Activated CD4-positive, alpha-beta memory T cell treated with anti-CD3 and anti-CD28 coated beads, Interleukin-2, amount 10 ng/mL, durations not matched to agents 7 days and 5 days (primary cell): Measurements from ENCODE around the gene AGBL3. TPM values are rescaled to one million over a fixed set of nuclear protein-coding genes. Genes with fewer than 3 reads are reported as not detected.

Experiments
- CTCF ChIA-PET: fragments of 350-600 bp; sonication (Branson Sonifier 250); formaldehyde crosslinking; loops from one replicate; lab custom pipeline; 2021; ENCODE audit warnings: antibody characterized with exemption, inconsistent platforms; lab: Charles Lee
- POLR2A ChIA-PET: fragments of 350-600 bp; sonication (Branson Sonifier 250); formaldehyde crosslinking; loops from one replicate; lab custom pipeline; 2021; ENCODE audit warnings: antibody characterized with exemption; lab: Charles Lee
- DNase-seq: peaks from one replicate; pipeline ENCODE4 v3.0.0-alpha.2; 2020
- H3K27ac Mint-ChIP-seq: one replicate; pipeline ENCODE4 v1.8.0; 2021; ENCODE audit warnings: mild to moderate bottlenecking, mixed read lengths
- H3K27me3 Mint-ChIP-seq: one replicate; pipeline ENCODE4 v1.8.0; 2021; ENCODE audit warnings: mixed read lengths
- H3K36me3 Mint-ChIP-seq: one replicate; pipeline ENCODE4 v1.8.0; 2021; ENCODE audit warnings: low read depth, mixed read lengths
- H3K4me1 Mint-ChIP-seq: one replicate; pipeline ENCODE4 v1.8.0; 2021; ENCODE audit warnings: mixed read lengths
- H3K4me3 Mint-ChIP-seq: one replicate; pipeline ENCODE4 v1.8.0; 2021; ENCODE audit warnings: mild to moderate bottlenecking, mixed read lengths
- H3K9me3 Mint-ChIP-seq: one replicate; pipeline ENCODE4 v1.8.0; 2021; ENCODE audit warnings: mixed read lengths
- total RNA-seq, 2 experiments: library from RNA; stranded (reverse); gene quantifications; one replicate each; pipeline ENCODE4 v1.2.3, GENCODE V29; 2021

AGBL3 gene
- total RNA-seq, 2 experiments from 2014 or later: 2.8 to 3.4 TPM

- Mint-ChIP-seq H3K27ac (no peak overlapping the region), H3K27me3 (no peaks in the 10 kb centered on the region), H3K9me3 (peaks cover 9% of the 10 kb centered on the region), H3K36me3 (peaks cover 18% of the 10 kb centered on the region), H3K4me3 (no peak overlapping the region), H3K4me1 (peaks cover 21% of the 10 kb centered on the region)
- ChIA-PET POLR2A (interaction anchor here (0.7 kb wide), 2 partner anchors 26 to 65 kb away, joined by 3 read pairs; partner anchors contain the start of gene CYREN), CTCF (interaction anchor here (0.6 to 1.0 kb wide), 3 partner anchors 23 to 158 kb away, joined by 3 to 4 read pairs (median 3); partner anchors contain the start of gene AGBL3)
- DNase-seq: no peak
Measured at GRCh38 chr7:135143885-135144668, 157.8 kb downstream of the AGBL3 start.

- peak overlapping the region; percentile 82 for H3K4me3 Mint-ChIP-seq
- no peaks in the 10 kb centered on the region for H3K27me3 Mint-ChIP-seq
- H3K4me1 Mint-ChIP-seq: peaks cover 47% of the 10 kb centered on the region
- ChIA-PET POLR2A (interaction anchor here (0.7 to 6.6 kb wide), 19 partner anchors 12 to 689 kb away, joined by 3 to 181 read pairs (median 4); partner anchors contain the start of genes AGBL3, AKR1B1, BPGM and CYREN), CTCF (interaction anchor here (0.6 to 7.7 kb wide), 10 partner anchors 10 to 834 kb away, joined by 3 to 88 read pairs (median 4); partner anchors contain the start of genes AGBL3, AKR1B1, CYREN and WDR91)
- H3K27ac Mint-ChIP-seq: peak overlapping the region; percentile 91
- H3K36me3 Mint-ChIP-seq: peaks cover 42% of the 10 kb centered on the region
- DNase-seq: no peak
- H3K9me3 Mint-ChIP-seq: no peaks in the 10 kb centered on the region
Measured at GRCh38 chr7:135147341-135147898, 161.1 kb downstream of the AGBL3 start.

GRCh38 chr7:135147899-135148721 is 161.8 kb downstream of the AGBL3 start, which contains the start of gene TMEM140:
TMEM140 (plus strand) TSS chr7:135148072; CDS start chr7:135164442, 16,370 bp downstream.
- DNase-seq: peak; percentile 70
- Mint-ChIP-seq H3K4me1 (peaks cover 53% of the 10 kb centered on the region), H3K36me3 (peaks cover 49% of the 10 kb centered on the region), H3K27ac (peak within 1 kb of the TSS; percentile 91), H3K4me3 (peak within 1 kb of the TSS; percentile 82), H3K27me3 (no peaks in the 10 kb centered on the region), H3K9me3 (peaks cover 5% of the 10 kb centered on the region)
- ChIA-PET CTCF (interaction anchor here (0.6 to 7.7 kb wide), 10 partner anchors 9 to 833 kb away, joined by 3 to 88 read pairs (median 4); partner anchors contain the start of genes AGBL3, AKR1B1, CYREN and WDR91), POLR2A (interaction anchor here (0.7 to 6.6 kb wide), 19 partner anchors 11 to 690 kb away, joined by 3 to 181 read pairs (median 4); partner anchors contain the start of genes AGBL3, AKR1B1, BPGM and CYREN)

GRCh38 chr7:135150072-135150782 is 163.9 kb downstream of the AGBL3 start:
- ChIA-PET POLR2A (interaction anchor here (1.0 to 6.6 kb wide), 4 partner anchors 9 to 164 kb away, joined by 3 to 181 read pairs (median 47); partner anchors contain the start of genes AGBL3, CYREN and WDR91), CTCF (interaction anchor here (2.0 to 7.7 kb wide), 2 partner anchors 20 to 164 kb away, joined by 10 to 88 read pairs; partner anchors contain the start of genes AGBL3 and CYREN)
- Mint-ChIP-seq H3K9me3 (peaks cover 23% of the 10 kb centered on the region), H3K4me3 (peak overlapping the region; percentile 82), H3K4me1 (peaks cover 65% of the 10 kb centered on the region), H3K27ac (peak overlapping the region; percentile 58), H3K27me3 (no peaks in the 10 kb centered on the region), H3K36me3 (peaks cover 71% of the 10 kb centered on the region)
- DNase-seq: no peak

- Mint-ChIP-seq H3K9me3 (peaks cover 32% of the 10 kb centered on the region), H3K27me3 (no peaks in the 10 kb centered on the region), H3K4me3 (peak overlapping the region; percentile 82), H3K36me3 (peaks cover 76% of the 10 kb centered on the region), H3K4me1 (peaks cover 61% of the 10 kb centered on the region), H3K27ac (peak overlapping the region; percentile 58)
- ChIA-PET CTCF (interaction anchor here (1.4 to 7.7 kb wide), 4 partner anchors 9 to 165 kb away, joined by 3 to 88 read pairs (median 7); partner anchors contain the start of genes AGBL3 and CYREN), POLR2A (interaction anchor here (0.6 to 6.6 kb wide), 5 partner anchors 8 to 164 kb away, joined by 3 to 181 read pairs (median 4); partner anchors contain the start of genes AGBL3, CYREN and WDR91)
- DNase-seq: no peak
Measured at GRCh38 chr7:135151132-135151531, 164.8 kb downstream of the AGBL3 start.

GRCh38 chr7:135151533-135151932 is 165.2 kb downstream of the AGBL3 start:
- CTCF ChIA-PET: interaction anchor here (1.4 to 7.7 kb wide), 4 partner anchors 9 to 165 kb away, joined by 3 to 88 read pairs (median 7); partner anchors contain the start of genes AGBL3 and CYREN
- POLR2A ChIA-PET: interaction anchor here (0.6 to 6.6 kb wide), 6 partner anchors 8 to 165 kb away, joined by 3 to 181 read pairs (median 4); partner anchors contain the start of genes AGBL3, CYREN and WDR91
- Mint-ChIP-seq H3K27ac (peak overlapping the region; percentile 58), H3K27me3 (no peaks in the 10 kb centered on the region), H3K36me3 (peaks cover 80% of the 10 kb centered on the region), H3K4me1 (peaks cover 59% of the 10 kb centered on the region), H3K4me3 (peak overlapping the region; percentile 82), H3K9me3 (peaks cover 36% of the 10 kb centered on the region)
- DNase-seq: no peak

- no peak for DNase-seq
- Mint-ChIP-seq H3K36me3 (peaks cover 89% of the 10 kb centered on the region), H3K4me1 (peaks cover 59% of the 10 kb centered on the region), H3K9me3 (peaks cover 43% of the 10 kb centered on the region), H3K27ac (no peak overlapping the region), H3K27me3 (no peaks in the 10 kb centered on the region), H3K4me3 (no peak overlapping the region)
- CTCF ChIA-PET: interaction anchor here (1.5 to 7.7 kb wide), 2 partner anchors 8 to 18 kb away, joined by 3 to 88 read pairs; partner anchors contain the start of gene CYREN
- POLR2A ChIA-PET: interaction anchor here (0.8 to 6.6 kb wide), 2 partner anchors 15 to 59 kb away, joined by 3 to 181 read pairs; partner anchors contain the start of genes CYREN and WDR91
Measured at GRCh38 chr7:135152442-135152841, 166.1 kb downstream of the AGBL3 start.

- ChIA-PET CTCF (interaction anchor here (1.0 kb wide), 1 partner anchor 823 kb away, joined by 3 read pairs; no protein-coding TSS in a partner anchor), POLR2A (interaction anchor here (1.0 kb wide), 1 partner anchor 9 kb away, joined by 3 read pairs; no protein-coding TSS in a partner anchor)
- Mint-ChIP-seq H3K36me3 (peaks cover 97% of the 10 kb centered on the region), H3K27me3 (no peaks in the 10 kb centered on the region), H3K4me1 (peaks cover 67% of the 10 kb centered on the region), H3K4me3 (no peak overlapping the region), H3K9me3 (peaks cover 46% of the 10 kb centered on the region), H3K27ac (no peak overlapping the region)
- DNase-seq: no peak
Measured at GRCh38 chr7:135154734-135155133, 168.4 kb downstream of the AGBL3 start.

GRCh38 chr7:135156290-135156689 is 170.0 kb downstream of the AGBL3 start:
- H3K27ac Mint-ChIP-seq: no peak overlapping the region
- POLR2A ChIA-PET: interaction anchor here (7.1 kb wide), 2 partner anchors 7 to 14 kb away, joined by 53 to 90 read pairs; partner anchors contain the start of genes CYREN and TMEM140
- no peak overlapping the region for H3K4me3 Mint-ChIP-seq
- H3K4me1 Mint-ChIP-seq: peaks cover 68% of the 10 kb centered on the region
- DNase-seq: no peak
- H3K27me3 Mint-ChIP-seq: no peaks in the 10 kb centered on the region
- H3K9me3 Mint-ChIP-seq: peaks cover 46% of the 10 kb centered on the region
- CTCF ChIA-PET: interaction anchor here (2.0 kb wide), 1 partner anchor 13 kb away, joined by 7 read pairs; no protein-coding TSS in a partner anchor
- H3K36me3 Mint-ChIP-seq: peaks cover 99% of the 10 kb centered on the region

- POLR2A ChIA-PET: interaction anchor here (7.1 kb wide), 2 partner anchors 9 to 12 kb away, joined by 53 to 90 read pairs; partner anchors contain the start of genes CYREN and TMEM140
- Mint-ChIP-seq H3K27me3 (no peaks in the 10 kb centered on the region), H3K4me3 (no peak overlapping the region), H3K9me3 (peaks cover 53% of the 10 kb centered on the region), H3K27ac (no peak overlapping the region), H3K4me1 (peaks cover 65% of the 10 kb centered on the region), H3K36me3 (peaks cover 98% of the 10 kb centered on the region)
- CTCF ChIA-PET: interaction anchor here (0.8 to 2.0 kb wide), 3 partner anchors 10 to 11 kb away, joined by 3 to 7 read pairs (median 4); partner anchors contain the start of gene TMEM140
- no peak for DNase-seq
Measured at GRCh38 chr7:135158141-135158655, 171.9 kb downstream of the AGBL3 start.
